OCI-M2 (cell line): Measurements from ENCODE around the gene LRP3.
"Not testable (repeated sequence)": the region's sequence is repeated elsewhere in the genome, so short reads cannot be mapped to it uniquely, and the experiment has no call there.

Experiments used
- DNase-seq: peaks from one replicate; lab custom pipeline; 2025; ENCODE audit not compliant: unreplicated experiment; lab: John Stamatoyannopoulos, UW

Gene LRP3

GRCh38 chr19:33175886-33176669 lies 18.1 kb upstream of the LRP3 start:
- DNase-seq = no peak

DNA sequence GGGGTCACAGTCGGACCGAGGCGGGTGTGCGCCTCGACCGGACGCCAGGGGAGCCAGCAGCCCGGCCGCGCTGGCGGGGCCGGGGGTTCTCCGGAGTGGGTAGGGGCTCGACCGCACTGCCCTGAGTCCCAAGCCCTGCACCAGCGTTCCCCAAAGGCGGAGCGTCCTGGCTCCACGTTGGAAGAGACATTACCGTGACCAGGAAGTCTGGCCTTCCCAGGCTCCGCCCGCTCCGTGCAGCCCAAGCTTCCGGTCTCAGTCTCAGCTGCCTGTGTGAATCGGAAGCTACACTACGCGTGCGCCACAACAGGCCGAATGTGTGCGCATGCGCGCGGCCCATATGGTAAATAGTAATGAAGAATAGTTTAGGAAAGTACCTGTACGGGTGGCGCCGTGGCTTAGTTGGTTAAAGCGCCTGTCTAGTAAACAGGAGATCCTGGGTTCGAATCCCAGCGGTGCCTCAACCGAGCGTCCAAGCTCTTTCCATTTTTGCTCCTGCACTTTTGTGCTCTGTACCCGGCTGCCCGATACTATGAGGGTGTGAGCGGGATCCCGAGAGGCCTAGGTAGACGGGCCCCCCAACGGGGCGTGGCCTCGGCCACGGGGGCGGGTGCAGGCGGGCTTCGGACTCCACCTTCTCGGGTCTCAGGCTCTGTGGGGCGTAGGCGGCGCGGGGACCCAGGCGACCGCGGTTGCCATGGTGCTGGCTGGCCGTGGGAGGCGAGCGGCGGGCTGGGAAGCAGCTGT lies 17.3 kb upstream of the LRP3 start:
- DNase-seq = peak; percentile 100

DNA sequence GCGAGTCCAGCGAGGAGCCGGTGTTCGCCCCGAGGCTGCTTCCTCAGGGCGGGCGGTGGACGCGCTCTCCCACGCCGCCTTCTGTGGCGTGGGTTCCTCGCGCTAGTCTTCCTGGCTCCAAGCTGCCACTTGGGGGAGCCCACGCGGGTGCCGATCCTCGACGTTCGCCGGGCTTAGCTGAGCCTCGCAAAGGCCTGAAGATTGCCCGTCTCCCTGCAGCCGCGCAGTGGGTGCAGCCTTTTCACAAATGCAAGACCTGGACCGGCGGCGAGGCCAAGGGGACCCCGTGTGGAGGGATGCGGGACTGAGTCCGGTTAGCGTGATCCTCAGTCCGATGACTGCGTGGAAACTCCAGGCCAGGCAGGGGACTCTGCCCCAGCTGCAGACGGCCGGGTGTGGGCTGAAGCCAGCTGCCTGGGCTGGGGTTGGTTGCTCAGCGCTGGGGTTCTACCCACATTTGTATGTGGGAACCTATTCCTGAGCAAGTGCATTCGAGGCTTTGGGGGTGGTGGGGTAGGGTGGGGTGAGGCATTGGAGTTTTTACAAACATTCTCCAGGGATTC lies 16.6 kb upstream of the LRP3 start:
- DNase-seq = peak; percentile 82

- DNase-seq = no peak
These were observed 7.5 kb upstream of the LRP3 start for GRCh38 chr19:33186431-33187182.

DNA sequence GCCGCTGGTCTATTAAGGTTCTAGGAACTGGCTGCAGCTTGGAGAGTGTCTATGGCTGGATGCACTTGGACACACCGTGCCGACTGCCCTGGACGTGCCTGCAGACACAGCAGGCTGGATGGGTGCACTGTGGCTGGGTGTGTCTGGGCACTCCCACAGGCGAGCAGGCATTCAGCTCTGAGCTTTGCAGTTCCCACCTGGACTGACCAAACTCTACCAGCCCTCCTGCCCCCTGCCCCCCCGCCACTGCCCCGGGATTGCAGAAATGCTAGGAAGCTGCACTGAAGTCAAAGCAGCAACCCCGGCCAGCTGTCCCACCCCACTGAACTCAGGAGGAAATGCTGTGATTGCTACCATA lies 7.0 kb upstream of the LRP3 start:
- no peak for DNase-seq

- no peak for DNase-seq
These were observed 4.7 kb upstream of the LRP3 start for GRCh38 chr19:33189453-33189852.

DNA sequence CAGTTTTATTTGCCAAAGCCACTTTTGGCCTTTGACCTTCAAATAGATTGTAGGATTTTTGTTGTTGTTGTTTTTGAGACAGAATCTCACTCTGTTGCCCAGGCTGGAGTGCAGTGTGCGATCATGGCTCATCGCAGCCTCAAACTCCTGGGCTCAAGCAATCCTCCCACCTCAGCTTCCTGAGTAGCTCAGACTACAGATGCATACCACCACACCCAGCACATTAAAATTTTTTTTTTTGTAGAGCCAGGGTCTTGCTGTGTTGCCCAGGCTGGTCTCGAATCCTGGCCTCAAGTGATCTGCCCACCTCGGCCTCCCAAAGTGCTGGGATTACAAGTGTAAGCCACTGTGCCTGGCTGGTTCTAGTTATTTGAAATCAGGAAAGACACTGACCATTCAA lies 3.0 kb upstream of the LRP3 start:
- DNase-seq = not testable (repeated sequence)

- DNase-seq = no peak
These were observed 2.6 kb upstream of the LRP3 start for GRCh38 chr19:33191501-33191900.

GRCh38 chr19:33192010-33192409 lies 2.1 kb upstream of the LRP3 start:
- DNase-seq = no peak

- DNase-seq = no peak
These were observed 763 bp upstream of the LRP3 start for GRCh38 chr19:33193269-33193864.

DNA sequence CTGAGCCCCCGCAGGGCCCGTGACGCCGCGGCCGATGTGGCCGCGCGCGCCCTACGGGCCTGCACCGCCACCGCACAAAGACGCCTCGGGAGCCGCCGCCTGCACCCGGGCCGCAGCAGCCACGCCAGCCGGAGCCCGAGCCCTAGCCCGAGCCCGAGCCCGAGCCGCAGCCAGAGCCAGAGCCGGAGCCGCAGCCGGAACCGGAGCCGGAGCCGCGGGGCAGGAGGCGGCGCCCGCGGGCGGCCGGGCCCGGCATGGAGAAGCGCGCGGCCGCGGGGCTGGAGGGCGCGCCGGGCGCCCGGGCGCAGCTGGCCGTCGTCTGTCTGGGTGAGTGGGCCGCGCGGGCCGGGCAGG lies 379 bp downstream of the LRP3 start:
- no peak for DNase-seq

DNA sequence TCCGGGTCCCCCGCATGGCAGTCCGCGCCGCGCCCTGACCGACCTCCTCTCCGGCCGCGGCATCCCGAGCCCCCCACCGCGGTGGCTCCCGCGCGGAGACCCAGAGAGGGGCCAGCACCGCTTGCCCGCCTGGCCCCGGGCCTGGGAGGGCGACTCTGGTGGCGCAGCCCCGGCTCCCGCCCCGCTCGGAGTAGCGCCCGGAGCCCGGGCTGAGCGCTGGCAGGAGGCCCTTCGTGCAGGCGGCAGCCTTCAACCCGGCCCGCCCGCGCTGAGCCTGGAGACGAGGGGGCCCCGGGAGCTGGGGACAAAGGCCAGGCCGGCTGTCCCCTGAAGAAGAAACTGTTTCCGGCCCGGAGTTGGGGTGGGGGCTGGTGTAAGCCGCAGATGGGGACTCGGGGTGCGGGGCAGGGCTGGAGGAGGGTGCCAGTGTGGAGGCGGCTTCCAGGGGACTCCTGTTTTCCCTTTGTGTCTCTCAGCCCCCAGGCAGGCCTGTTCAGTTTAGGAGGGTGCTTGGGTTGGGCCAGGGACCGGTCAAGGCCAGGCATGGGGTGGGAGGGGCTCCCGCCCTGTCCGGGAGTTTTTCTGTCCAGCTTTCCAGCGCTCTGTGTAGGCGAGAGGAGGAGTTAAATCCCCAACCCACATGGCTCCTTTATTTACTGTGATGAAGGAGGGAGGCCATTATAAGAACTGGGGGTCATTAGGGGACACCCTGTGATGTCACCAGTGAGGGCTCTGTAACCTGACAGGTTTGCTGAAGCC lies 935 bp downstream of the LRP3 start:
- DNase-seq = no peak

DNA sequence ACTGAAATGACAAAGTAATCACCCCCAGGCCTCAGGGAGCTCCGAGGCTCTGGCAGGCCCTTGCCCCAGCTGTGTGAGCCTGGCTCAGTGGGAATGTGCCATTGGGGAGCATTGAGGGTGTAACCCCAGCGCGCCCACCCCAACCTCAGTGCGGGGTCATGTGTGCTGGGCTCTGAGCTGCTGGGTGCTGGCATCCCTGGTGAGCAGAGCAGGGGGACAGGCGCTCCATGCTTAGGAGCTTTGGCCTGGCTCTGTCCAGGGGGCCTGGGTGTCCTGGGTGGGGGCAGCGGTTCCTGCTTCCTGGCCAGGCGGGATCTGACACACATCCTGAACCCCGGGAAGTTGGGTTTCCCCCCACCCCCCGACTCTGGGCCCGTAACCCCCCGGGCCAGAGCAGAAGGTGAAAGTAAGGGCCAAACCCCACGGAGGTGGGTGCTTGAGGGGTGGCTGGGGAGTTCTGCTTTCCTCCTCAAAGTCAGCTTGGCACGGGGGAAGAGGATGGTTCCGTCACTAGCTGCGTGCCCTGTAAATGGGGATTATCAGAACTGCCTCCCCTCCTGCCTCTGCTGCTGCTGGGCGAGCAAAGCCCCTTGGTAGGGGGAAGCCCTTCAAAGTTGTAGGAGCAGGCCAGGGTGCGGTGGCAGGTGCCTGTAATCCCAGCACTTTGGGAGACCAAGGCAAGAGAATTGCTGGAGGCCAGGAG lies 1.7 kb downstream of the LRP3 start:
- DNase-seq = no peak

- no peak for DNase-seq
These were observed 2.5 kb downstream of the LRP3 start for GRCh38 chr19:33196446-33197193.

- no peak for DNase-seq
These were observed 3.5 kb downstream of the LRP3 start for GRCh38 chr19:33197591-33198000.

- no peak for DNase-seq
These were observed 4.0 kb downstream of the LRP3 start for GRCh38 chr19:33198169-33198568.

DNA sequence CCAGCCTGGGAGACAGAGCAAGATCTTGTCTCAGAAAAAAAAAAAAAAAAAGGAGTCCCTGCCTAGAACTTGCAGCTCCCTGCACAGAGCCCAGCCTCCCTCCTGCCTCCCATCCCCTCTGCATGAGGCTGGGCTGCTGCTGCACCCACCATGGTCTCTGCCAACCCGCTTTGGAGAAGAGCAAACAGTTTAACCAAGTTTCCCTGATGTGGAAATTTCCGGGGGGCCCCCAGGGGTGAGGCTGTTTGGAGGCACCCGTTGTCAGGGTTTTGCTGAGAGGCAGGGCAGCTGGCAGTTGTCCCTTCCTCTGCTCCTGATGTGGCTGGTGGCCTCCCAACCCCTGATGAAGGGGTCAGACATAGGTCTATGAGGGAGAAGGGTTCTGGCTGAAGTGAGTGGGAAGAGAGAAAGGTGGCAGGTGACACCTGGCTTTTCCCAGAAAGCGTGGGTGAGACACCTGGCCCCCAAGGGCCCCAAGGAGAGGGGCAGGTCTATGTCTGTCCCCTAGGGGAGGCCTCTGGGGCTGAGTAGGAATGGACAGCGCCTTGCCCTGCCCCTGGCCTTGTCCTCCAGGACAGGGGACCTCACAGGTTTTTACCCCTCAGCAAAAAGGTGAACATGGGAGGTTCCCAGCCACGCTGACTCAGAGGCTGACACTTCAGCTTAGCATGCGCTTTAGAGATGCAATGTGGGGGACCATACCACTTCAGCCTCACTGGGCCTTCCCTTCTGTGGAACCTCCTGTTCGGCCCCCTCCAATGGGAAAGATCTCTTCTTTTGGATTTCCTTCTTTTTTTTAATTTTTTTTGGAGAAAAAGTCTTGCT lies 5.5 kb downstream of the LRP3 start:
- DNase-seq = no peak

- DNase-seq = no peak
These were observed 7.3 kb downstream of the LRP3 start for GRCh38 chr19:33201473-33201872.
